ENCODE results near the gene TPPP. TPM values are rescaled to one million over a fixed set of nuclear protein-coding genes. Genes with fewer than 3 reads are reported as not detected.

Gene TPPP
- total RNA-seq, 1 donor from 2014 or later: 1.9 TPM

GRCh38 chr5:627840-628239 lies 65.3 kb downstream of the TPPP start:
- Histone ChIP-seq H3K4me3 (ENCODE audit: low read depth, low read length) (no peak overlapping the region), H3K36me3 (ENCODE audit: control insufficient read depth, insufficient read depth, low read length) (no peaks in the 10 kb centered on the region), H3K27me3 (ENCODE audit: control insufficient read depth, insufficient read depth, low read length) (no peaks in the 10 kb centered on the region)
- TF ChIP-seq CTCF (IDR thresholded peaks at IDR 0.05; ENCODE audit: insufficient read depth, low read length, poor library complexity, severe bottlenecking): no peak
- no peak for DNase-seq (ENCODE audit: low read depth)

GRCh38 chr5:626850-627249 lies 66.3 kb downstream of the TPPP start:
- no peak for TF ChIP-seq CTCF (IDR thresholded peaks at IDR 0.05; ENCODE audit: insufficient read depth, low read length, poor library complexity, severe bottlenecking)
- H3K4me3 ChIP-seq (ENCODE audit: low read depth, low read length): no peak overlapping the region
- no peaks in the 10 kb centered on the region for H3K36me3 ChIP-seq (ENCODE audit: control insufficient read depth, insufficient read depth, low read length)
- DNase-seq (ENCODE audit: low read depth): no peak
- no peaks in the 10 kb centered on the region for H3K27me3 ChIP-seq (ENCODE audit: control insufficient read depth, insufficient read depth, low read length)

GRCh38 chr5:625516-625915 lies 67.6 kb downstream of the TPPP start:
- Histone ChIP-seq H3K27me3 (ENCODE audit: control insufficient read depth, insufficient read depth, low read length) (no peaks in the 10 kb centered on the region), H3K36me3 (ENCODE audit: control insufficient read depth, insufficient read depth, low read length) (no peaks in the 10 kb centered on the region), H3K4me3 (ENCODE audit: low read depth, low read length) (no peak overlapping the region)
- TF ChIP-seq CTCF (IDR thresholded peaks at IDR 0.05; ENCODE audit: insufficient read depth, low read length, poor library complexity, severe bottlenecking): no peak
- no peak for DNase-seq (ENCODE audit: low read depth)

GRCh38 chr5:624951-625230 lies 68.3 kb downstream of the TPPP start:
- TF ChIP-seq CTCF (IDR thresholded peaks at IDR 0.05; ENCODE audit: insufficient read depth, low read length, poor library complexity, severe bottlenecking): no peak
- no peaks in the 10 kb centered on the region for H3K36me3 ChIP-seq (ENCODE audit: control insufficient read depth, insufficient read depth, low read length)

GRCh38 chr5:624118-624950 lies 68.8 kb downstream of the TPPP start:
- H3K4me3 ChIP-seq (ENCODE audit: low read depth, low read length): no peak overlapping the region
- no peak for DNase-seq (ENCODE audit: low read depth)
- H3K27me3 ChIP-seq (ENCODE audit: control insufficient read depth, insufficient read depth, low read length): no peaks in the 10 kb centered on the region
- TF ChIP-seq CTCF (IDR thresholded peaks at IDR 0.05; ENCODE audit: insufficient read depth, low read length, poor library complexity, severe bottlenecking): no peak
- no peaks in the 10 kb centered on the region for H3K36me3 ChIP-seq (ENCODE audit: control insufficient read depth, insufficient read depth, low read length)

More at GRCh38 chr5:624951-625230, 68.3 kb downstream of the TPPP start:
- Histone ChIP-seq H3K4me3 (ENCODE audit: low read depth, low read length) (no peak overlapping the region), H3K27me3 (ENCODE audit: control insufficient read depth, insufficient read depth, low read length) (no peaks in the 10 kb centered on the region)
- no peak for DNase-seq (ENCODE audit: low read depth)

- Histone ChIP-seq H3K36me3 (ENCODE audit: control insufficient read depth, insufficient read depth, low read length) (no peaks in the 10 kb centered on the region), H3K27me3 (ENCODE audit: control insufficient read depth, insufficient read depth, low read length) (no peaks in the 10 kb centered on the region), H3K4me3 (ENCODE audit: low read depth, low read length) (no peak overlapping the region)
- TF ChIP-seq CTCF (IDR thresholded peaks at IDR 0.05; ENCODE audit: insufficient read depth, low read length, poor library complexity, severe bottlenecking): no peak
- DNase-seq (ENCODE audit: low read depth): no peak
Measured at GRCh38 chr5:623531-623930, 69.6 kb downstream of the TPPP start.
